ENCODE data around the gene SUFU.

Gene SUFU

DNA sequence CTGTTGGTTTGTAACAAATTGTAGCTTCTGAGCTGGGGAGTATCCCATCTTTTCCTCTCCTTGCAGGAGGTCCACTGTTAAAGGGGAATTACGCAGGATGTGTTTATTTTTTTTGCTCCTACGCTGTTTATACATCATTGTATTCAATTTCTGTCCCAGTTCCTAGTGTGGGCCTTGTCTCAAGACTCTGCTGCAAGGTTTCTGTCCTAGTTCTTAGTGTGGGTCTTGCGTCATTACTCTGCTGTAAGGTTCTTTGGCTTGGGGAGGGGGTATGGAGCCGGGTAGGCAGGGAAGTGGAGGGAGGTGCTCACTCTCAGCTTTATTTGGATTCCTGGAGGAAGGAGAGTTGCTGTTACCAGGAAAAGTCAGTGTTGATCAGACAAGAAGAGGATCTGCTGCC, 76.5 kb downstream of the SUFU start:
- Mint-ChIP-seq H3K4me1 (ENCODE audit: low read depth) (no peaks in the 10 kb centered on the region), H3K4me3 (no peak overlapping the region), H3K27ac (no peak overlapping the region), H3K36me3 (ENCODE audit: low read depth) (no peaks in the 10 kb centered on the region), H3K9me3 (no peaks in the 10 kb centered on the region), H3K27me3 (no peaks in the 10 kb centered on the region)

- no peaks in the 10 kb centered on the region for H3K36me3 Mint-ChIP-seq (ENCODE audit: low read depth)
- no peaks in the 10 kb centered on the region for H3K27me3 Mint-ChIP-seq
- H3K27ac Mint-ChIP-seq = no peak overlapping the region
- H3K9me3 Mint-ChIP-seq = no peaks in the 10 kb centered on the region
- no peaks in the 10 kb centered on the region for H3K4me1 Mint-ChIP-seq (ENCODE audit: low read depth)
- no peak overlapping the region for H3K4me3 Mint-ChIP-seq
Measured at GRCh38 chr10:102581401-102581800, 77.6 kb downstream of the SUFU start.

DNA sequence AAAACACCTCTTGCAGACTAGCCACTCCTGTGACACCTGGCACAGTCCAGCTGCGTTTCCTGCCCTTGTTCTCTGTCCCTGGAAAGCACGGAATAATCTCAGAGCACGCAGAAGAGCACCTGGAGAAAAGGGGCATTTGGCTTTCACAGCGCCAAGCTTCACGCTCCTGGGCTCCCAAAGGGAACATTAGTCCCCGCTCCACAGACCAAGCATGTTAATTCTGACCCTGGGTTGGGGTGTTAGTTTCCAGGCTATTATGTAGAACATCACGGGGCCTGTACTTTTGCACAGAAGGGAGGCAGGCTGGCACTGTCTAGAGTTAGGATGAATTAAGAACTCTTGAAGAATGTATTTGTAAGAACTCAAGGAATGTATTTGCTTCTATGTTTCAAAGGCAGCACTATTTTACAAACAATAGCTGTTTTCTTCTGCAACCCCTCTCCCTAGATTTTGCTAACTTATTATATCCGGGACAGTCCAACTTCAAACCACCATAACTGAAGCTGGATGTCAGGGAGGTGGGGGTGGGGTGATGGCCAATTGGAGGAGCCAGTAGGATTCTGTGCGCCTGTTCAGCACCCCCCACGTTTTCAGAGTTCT, 78.3 kb downstream of the SUFU start:
- H3K27ac Mint-ChIP-seq = no peak overlapping the region
- H3K36me3 Mint-ChIP-seq (ENCODE audit: low read depth) = no peaks in the 10 kb centered on the region
- no peaks in the 10 kb centered on the region for H3K9me3 Mint-ChIP-seq
- no peaks in the 10 kb centered on the region for H3K27me3 Mint-ChIP-seq
- H3K4me1 Mint-ChIP-seq (ENCODE audit: low read depth) = no peaks in the 10 kb centered on the region
- no peak overlapping the region for H3K4me3 Mint-ChIP-seq

DNA sequence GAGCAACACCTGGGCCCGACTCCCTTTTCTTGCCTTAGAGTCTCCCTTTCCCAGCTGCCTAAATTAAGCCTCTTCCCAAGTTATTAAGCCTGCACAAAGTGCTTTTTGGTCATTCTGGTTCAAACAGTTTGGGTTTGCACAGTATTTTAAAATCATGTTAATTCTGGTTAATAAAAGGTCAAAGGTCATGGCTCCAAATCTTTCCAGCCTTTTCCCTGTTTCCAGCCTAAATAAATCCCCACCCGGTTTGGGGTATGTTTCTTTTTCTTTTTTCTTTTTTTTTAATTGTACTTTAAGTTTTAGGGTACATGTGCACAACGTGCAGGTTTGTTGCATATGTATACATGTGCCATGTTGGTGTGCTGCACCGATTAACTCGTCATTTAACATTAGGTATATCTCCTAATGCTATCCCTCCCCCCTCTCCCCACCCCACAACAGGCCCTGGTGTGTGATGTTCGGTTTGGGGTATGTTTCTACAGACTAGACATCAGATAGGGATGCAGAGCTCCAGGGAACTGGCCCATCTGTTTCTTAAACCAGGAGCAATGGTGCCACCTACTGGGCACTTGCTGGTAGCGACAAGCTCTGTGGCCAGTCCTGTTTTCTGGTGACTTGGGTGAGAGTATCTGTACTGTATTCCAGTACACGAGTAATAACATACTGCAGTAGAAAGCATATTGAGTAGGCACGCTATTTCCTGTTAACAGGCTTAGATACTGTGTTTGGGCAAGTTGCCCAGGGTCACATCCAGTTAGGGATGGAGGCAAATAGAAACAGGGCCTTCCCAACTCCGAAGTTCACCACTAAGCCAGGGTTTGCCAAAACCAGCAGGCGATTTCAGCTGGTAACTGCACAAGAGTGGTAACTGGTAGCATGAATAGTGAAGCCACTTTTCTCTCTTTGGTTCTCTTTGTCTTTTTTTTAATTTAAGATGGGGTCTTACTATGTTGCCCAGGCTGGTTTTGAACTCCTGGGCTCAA, 80.0 kb downstream of the SUFU start:
- H3K36me3 Mint-ChIP-seq (ENCODE audit: low read depth) = no peaks in the 10 kb centered on the region
- no peaks in the 10 kb centered on the region for H3K27me3 Mint-ChIP-seq
- H3K27ac Mint-ChIP-seq = no peak overlapping the region
- H3K4me3 Mint-ChIP-seq = no peak overlapping the region
- H3K4me1 Mint-ChIP-seq (ENCODE audit: low read depth) = no peaks in the 10 kb centered on the region
- H3K9me3 Mint-ChIP-seq = no peaks in the 10 kb centered on the region

DNA sequence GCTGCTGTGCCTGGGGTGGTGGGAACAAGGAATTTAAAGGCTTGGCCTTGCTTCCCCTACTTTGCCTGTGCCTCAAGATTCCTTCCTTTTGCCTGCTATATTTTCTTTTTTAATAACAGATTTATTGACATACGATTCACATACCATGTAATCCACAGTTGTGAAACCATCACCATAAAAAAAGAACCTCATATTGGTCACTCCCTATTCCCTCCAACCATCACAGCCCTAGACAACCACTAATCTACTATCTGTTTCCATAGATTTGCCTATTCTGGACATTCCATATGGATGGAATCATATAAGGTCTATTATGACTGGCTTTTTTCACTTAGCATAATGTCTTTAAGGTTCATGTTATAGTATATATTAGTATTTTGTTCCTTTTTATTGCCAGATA, 81.3 kb downstream of the SUFU start:
- H3K27ac Mint-ChIP-seq = no peak overlapping the region
- no peaks in the 10 kb centered on the region for H3K36me3 Mint-ChIP-seq (ENCODE audit: low read depth)
- H3K4me3 Mint-ChIP-seq = no peak overlapping the region
- no peaks in the 10 kb centered on the region for H3K27me3 Mint-ChIP-seq
- H3K9me3 Mint-ChIP-seq = no peaks in the 10 kb centered on the region
- no peaks in the 10 kb centered on the region for H3K4me1 Mint-ChIP-seq (ENCODE audit: low read depth)

GRCh38 chr10:102586858-102587257, 83.1 kb downstream of the SUFU start:
- H3K27me3 Mint-ChIP-seq = no peaks in the 10 kb centered on the region
- no peaks in the 10 kb centered on the region for H3K9me3 Mint-ChIP-seq
- no peak overlapping the region for H3K4me3 Mint-ChIP-seq
- H3K36me3 Mint-ChIP-seq (ENCODE audit: low read depth) = no peaks in the 10 kb centered on the region
- H3K27ac Mint-ChIP-seq = no peak overlapping the region
- no peaks in the 10 kb centered on the region for H3K4me1 Mint-ChIP-seq (ENCODE audit: low read depth)

DNA sequence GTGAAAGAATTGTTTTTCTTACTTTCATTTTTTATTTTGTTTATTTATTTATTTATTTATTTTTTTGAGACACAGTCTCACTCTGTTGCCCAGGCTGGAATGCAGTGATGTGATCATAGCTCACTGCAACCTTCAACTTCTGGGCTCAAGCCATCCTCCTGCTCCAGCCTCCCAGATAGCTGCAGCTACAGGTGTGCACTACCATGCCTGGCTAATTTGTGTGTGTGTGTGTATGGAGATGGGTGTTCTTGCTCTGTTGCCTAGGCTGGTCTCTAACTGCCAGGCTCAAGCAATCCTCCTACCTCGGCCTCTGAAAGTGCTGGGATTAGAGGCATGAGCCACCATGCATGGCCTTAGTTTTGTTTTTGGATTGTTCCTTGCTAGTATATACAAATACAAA, 85.1 kb downstream of the SUFU start:
- Mint-ChIP-seq H3K36me3 (ENCODE audit: low read depth) (no peaks in the 10 kb centered on the region), H3K27me3 (no peaks in the 10 kb centered on the region), H3K4me1 (ENCODE audit: low read depth) (no peaks in the 10 kb centered on the region), H3K9me3 (no peaks in the 10 kb centered on the region), H3K27ac (no peak overlapping the region), H3K4me3 (no peak overlapping the region)

- Mint-ChIP-seq H3K4me3 (no peak overlapping the region), H3K9me3 (no peaks in the 10 kb centered on the region), H3K4me1 (ENCODE audit: low read depth) (no peaks in the 10 kb centered on the region), H3K27me3 (no peaks in the 10 kb centered on the region), H3K27ac (no peak overlapping the region), H3K36me3 (ENCODE audit: low read depth) (no peaks in the 10 kb centered on the region)
Measured at GRCh38 chr10:102593074-102593803, 89.5 kb downstream of the SUFU start.

DNA sequence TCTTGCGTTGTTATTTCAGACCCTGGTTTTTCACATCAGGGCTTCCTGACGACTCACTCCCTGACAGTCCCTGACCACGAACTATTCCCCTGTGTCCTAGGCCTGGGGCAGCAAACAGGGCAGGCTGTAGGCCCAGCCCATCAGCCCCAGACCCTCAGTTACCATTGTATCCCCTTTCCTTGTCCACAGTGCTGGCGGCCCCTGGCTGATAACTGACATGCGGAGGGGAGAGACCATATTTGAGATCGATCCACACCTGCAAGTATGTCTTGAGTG, 90.0 kb downstream of the SUFU start:
- no peaks in the 10 kb centered on the region for H3K9me3 Mint-ChIP-seq
- H3K4me1 Mint-ChIP-seq (ENCODE audit: low read depth) = no peaks in the 10 kb centered on the region
- peaks cover 4% of the 10 kb centered on the region for H3K36me3 Mint-ChIP-seq (ENCODE audit: low read depth)
- no peaks in the 10 kb centered on the region for H3K27me3 Mint-ChIP-seq
- no peak overlapping the region for H3K27ac Mint-ChIP-seq
- no peak overlapping the region for H3K4me3 Mint-ChIP-seq

GRCh38 chr10:102595293-102595692, 91.5 kb downstream of the SUFU start:
- H3K36me3 Mint-ChIP-seq (ENCODE audit: low read depth) = peaks cover 8% of the 10 kb centered on the region
- no peaks in the 10 kb centered on the region for H3K4me1 Mint-ChIP-seq (ENCODE audit: low read depth)
- H3K27ac Mint-ChIP-seq = no peak overlapping the region
- no peaks in the 10 kb centered on the region for H3K27me3 Mint-ChIP-seq
- no peak overlapping the region for H3K4me3 Mint-ChIP-seq
- no peaks in the 10 kb centered on the region for H3K9me3 Mint-ChIP-seq

DNA sequence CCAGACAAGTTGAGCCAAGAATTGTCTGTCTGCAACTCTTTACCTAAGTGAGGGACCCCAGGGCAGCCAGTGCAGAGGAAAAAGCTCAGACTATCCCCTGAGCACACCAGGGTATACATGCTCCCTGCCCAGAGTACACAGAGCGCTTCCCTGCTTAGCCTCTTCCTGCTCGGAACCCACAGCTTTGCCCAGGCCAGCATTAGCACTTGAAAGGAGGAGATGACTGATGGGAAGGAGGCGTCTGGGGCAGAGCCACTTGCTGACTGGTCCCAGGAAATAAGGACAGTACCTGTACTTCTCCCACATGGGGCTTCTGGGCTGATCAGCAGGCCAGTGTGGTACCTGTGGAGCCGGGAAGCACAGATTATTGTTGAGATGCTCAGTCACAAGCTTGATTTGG, 92.1 kb downstream of the SUFU start:
- no peak overlapping the region for H3K27ac Mint-ChIP-seq

DNA sequence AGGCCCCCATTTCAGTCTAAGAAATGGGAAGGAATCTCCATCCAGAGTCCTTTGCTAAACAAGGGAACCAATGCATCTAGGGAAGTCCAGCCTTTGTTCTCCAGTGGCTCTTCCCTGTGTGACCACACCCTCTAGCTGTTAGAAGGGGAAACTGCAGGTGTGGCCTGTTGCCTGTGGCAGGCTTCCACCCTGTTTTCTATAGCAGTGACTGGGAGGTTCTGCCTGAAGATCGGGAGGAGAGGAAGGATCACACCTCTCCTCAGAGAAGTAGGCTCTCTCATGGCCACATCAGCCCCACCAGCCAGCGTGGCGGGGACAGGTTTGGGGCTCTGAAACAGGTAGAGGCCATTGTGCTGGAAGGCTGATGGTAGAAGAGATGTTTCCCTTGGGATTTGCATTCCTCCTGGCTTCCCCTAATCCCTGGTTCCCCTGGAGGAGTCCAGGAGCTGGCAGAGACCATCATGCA, 92.8 kb downstream of the SUFU start:
- H3K4me3 Mint-ChIP-seq = no peak overlapping the region
- H3K27ac Mint-ChIP-seq = no peak overlapping the region
- H3K36me3 Mint-ChIP-seq (ENCODE audit: low read depth) = peaks cover 8% of the 10 kb centered on the region
- H3K27me3 Mint-ChIP-seq = no peaks in the 10 kb centered on the region
- H3K4me1 Mint-ChIP-seq (ENCODE audit: low read depth) = no peaks in the 10 kb centered on the region
- no peaks in the 10 kb centered on the region for H3K9me3 Mint-ChIP-seq

More for the DNA sequence above, 92.1 kb downstream of the SUFU start:
- peaks cover 8% of the 10 kb centered on the region for H3K36me3 Mint-ChIP-seq (ENCODE audit: low read depth)
- no peaks in the 10 kb centered on the region for H3K4me1 Mint-ChIP-seq (ENCODE audit: low read depth)
- no peaks in the 10 kb centered on the region for H3K27me3 Mint-ChIP-seq
- no peaks in the 10 kb centered on the region for H3K9me3 Mint-ChIP-seq
- no peak overlapping the region for H3K4me3 Mint-ChIP-seq

GRCh38 chr10:102597131-102597991, 93.6 kb downstream of the SUFU start:
- H3K4me1 Mint-ChIP-seq (ENCODE audit: low read depth) = no peaks in the 10 kb centered on the region
- H3K4me3 Mint-ChIP-seq = no peak overlapping the region
- no peaks in the 10 kb centered on the region for H3K27me3 Mint-ChIP-seq
- peaks cover 8% of the 10 kb centered on the region for H3K36me3 Mint-ChIP-seq (ENCODE audit: low read depth)
- no peaks in the 10 kb centered on the region for H3K9me3 Mint-ChIP-seq
- H3K27ac Mint-ChIP-seq = no peak overlapping the region

DNA sequence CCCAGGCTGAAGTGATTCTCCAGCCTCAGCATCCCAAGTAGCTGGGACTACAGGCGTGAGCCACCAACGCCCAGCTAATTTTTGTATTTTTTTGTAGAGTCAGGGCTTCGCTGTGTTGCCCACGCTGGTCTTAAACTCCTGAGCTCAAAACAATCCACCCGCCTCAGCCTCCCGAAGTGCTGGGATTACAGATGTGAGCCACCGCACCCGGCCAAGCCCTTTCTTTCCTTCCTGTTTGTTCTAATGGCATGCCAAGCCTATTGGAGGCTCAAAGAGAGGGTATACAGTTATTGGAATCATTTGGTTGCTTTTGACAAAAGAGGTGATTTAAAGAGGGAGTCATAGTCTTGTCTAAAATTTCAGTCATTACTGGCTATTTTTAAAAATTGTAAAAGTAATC, 94.5 kb downstream of the SUFU start:
- H3K9me3 Mint-ChIP-seq = no peaks in the 10 kb centered on the region
- no peak overlapping the region for H3K27ac Mint-ChIP-seq
- no peaks in the 10 kb centered on the region for H3K27me3 Mint-ChIP-seq
- no peaks in the 10 kb centered on the region for H3K4me1 Mint-ChIP-seq (ENCODE audit: low read depth)
- peaks cover 8% of the 10 kb centered on the region for H3K36me3 Mint-ChIP-seq (ENCODE audit: low read depth)
- H3K4me3 Mint-ChIP-seq = no peak overlapping the region
